HepG2 (cell line): ENCODE results near the gene COQ5. TPM values are rescaled to one million over a fixed set of nuclear protein-coding genes. Genes with fewer than 3 reads are reported as not detected.

Source experiments
- ATAD3A ChIP-seq: sonication (generic); formaldehyde crosslinking; IDR thresholded peaks from 2 replicates; pipeline ENCODE4 v1.4.0; 2020; ENCODE audit warnings: missing genetic modification reagents
- FUBP1 ChIP-seq: sonication (generic); formaldehyde crosslinking; IDR thresholded peaks from 2 replicates; pipeline ENCODE4 v1.5.1; 2020; ENCODE audit warnings: missing genetic modification reagents, mild to moderate bottlenecking, borderline replicate concordance
- GMEB2 ChIP-seq: IDR thresholded peaks from 2 replicates; pipeline ENCODE4 v1.6.1; 2016; ENCODE audit warnings: missing biosample characterization, missing genetic modification reagents, low read depth
- KDM4B ChIP-seq: sonication (generic); formaldehyde crosslinking; IDR thresholded peaks from 2 replicates; pipeline ENCODE4 v1.4.0; 2020; ENCODE audit warnings: missing genetic modification reagents
- KDM5B ChIP-seq: sonication (generic); formaldehyde crosslinking; IDR thresholded peaks from 2 replicates; pipeline ENCODE4 v1.4.0; 2020; ENCODE audit warnings: missing genetic modification reagents, mild to moderate bottlenecking, borderline replicate concordance
- KMT2A ChIP-seq: sonication (generic); formaldehyde crosslinking; IDR thresholded peaks from 2 replicates; pipeline ENCODE4 v1.4.0; 2020; ENCODE audit warnings: missing genetic modification reagents
- LCORL ChIP-seq, 2 experiments: fragments of 450-650 bp in 1 of 2; sonication (generic) in 1 of 2; formaldehyde crosslinking in 1 of 2; IDR thresholded peaks; 2 replicates each; pipeline versions ENCODE4 v1.5.0 to v1.6.1; 2017 to 2020; ENCODE audit warnings: antibody characterized with exemption in 1 of 2, missing genetic modification reagents in 1 of 2
- SIN3B ChIP-seq: fragments of 150-350 bp; IDR thresholded peaks from 2 replicates; pipeline ENCODE4 v1.6.1; 2014; ENCODE audit warnings: low read length
- TARDBP ChIP-seq: sonication (generic); formaldehyde crosslinking; IDR thresholded peaks from 2 replicates; pipeline ENCODE4 v1.8.0; 2022; ENCODE audit warnings: mild to moderate bottlenecking, missing genetic modification reagents
- TOPORS ChIP-seq: sonication (generic); formaldehyde crosslinking; IDR thresholded peaks from 2 replicates; pipeline ENCODE4 v1.8.0; 2023; ENCODE audit warnings: mild to moderate bottlenecking, missing genetic modification reagents
- U2AF2 ChIP-seq: fragments of 200-400 bp; formaldehyde crosslinking; IDR thresholded peaks from 2 replicates; pipeline ENCODE4 v1.6.1; 2017; ENCODE audit warnings: low read depth, mild to moderate bottlenecking, low read length
- ZFAT ChIP-seq: sonication (generic); formaldehyde crosslinking; conservative IDR thresholded peaks from 2 replicates; pipeline ENCODE4 v1.8.1; 2023; ENCODE audit warnings: missing genetic modification reagents, inconsistent platforms
- ZNF232 ChIP-seq: sonication (generic); formaldehyde crosslinking; IDR thresholded peaks from 2 replicates; pipeline ENCODE4 v1.4.0; 2020; ENCODE audit warnings: missing genetic modification reagents, borderline replicate concordance
- ZNF546 ChIP-seq: sonication (generic); formaldehyde crosslinking; conservative IDR thresholded peaks from 2 replicates; pipeline ENCODE4 v1.8.1; 2023; ENCODE audit warnings: mild to moderate bottlenecking, missing genetic modification reagents
- ZNF747 ChIP-seq: sonication (generic); formaldehyde crosslinking; IDR thresholded peaks from 2 replicates; pipeline ENCODE4 v1.8.1; 2023; ENCODE audit warnings: missing genetic modification reagents, mild to moderate bottlenecking, borderline replicate concordance
- polyA plus RNA-seq, 8 experiments: library from polyadenylated mRNA; depleted of rRNA in 3 of 8; stranded (reverse) in 7 of 8; unstranded in 1 of 8; fragments of >200 nt; fragmentation: Illumina TruSeq in 4 of 8; extraction: Trizol in 4 of 8; gene quantifications; 2 replicates each; pipeline versions ENCODE4 v1.2.1 to v1.2.3, GENCODE V29; 2011 to 2016; ENCODE audit warnings: low read depth in 4 of 8, missing spikeins in 1 of 8, mixed read lengths in 1 of 8; ENCODE audit not compliant: insufficient read depth in 1 of 8
- total RNA-seq, 5 experiments: library from RNA; depleted of rRNA; stranded (reverse); fragments of >200 nt; fragmentation: Illumina TruSeq; extraction: Trizol; gene quantifications; 2 replicates each; pipeline ENCODE4 v1.2.3, GENCODE V29; 2016; ENCODE audit warnings: low read depth in 1 of 5
- TF ChIP-seq, protein P1 (sequence below): sonication (generic); formaldehyde crosslinking; IDR thresholded peaks from 2 replicates; pipeline ENCODE4 v1.5.0; 2020; ENCODE audit warnings: missing genetic modification reagents

The COQ5 gene
- total and polyA plus RNA-seq, 2 of the 13 experiments (the other 11 are each of a cell fraction or from before 2014, with no cell fraction given): 36.4 to 41.5 TPM

GRCh38 chr12:120534703-120535655 is 6.0 kb upstream of the COQ5 start (continued):
- TF ChIP-seq, protein P1, sequence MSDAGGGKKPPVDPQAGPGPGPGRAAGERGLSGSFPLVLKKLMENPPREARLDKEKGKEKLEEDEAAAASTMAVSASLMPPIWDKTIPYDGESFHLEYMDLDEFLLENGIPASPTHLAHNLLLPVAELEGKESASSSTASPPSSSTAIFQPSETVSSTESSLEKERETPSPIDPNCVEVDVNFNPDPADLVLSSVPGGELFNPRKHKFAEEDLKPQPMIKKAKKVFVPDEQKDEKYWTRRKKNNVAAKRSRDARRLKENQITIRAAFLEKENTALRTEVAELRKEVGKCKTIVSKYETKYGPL (CRISPR knock-in tag): 0 out of 2 replicates have a peak, but pooled peaks have one; percentile 5
- no peak for TF ChIP-seq ZNF747
- no peak for TF ChIP-seq ZNF546 (CRISPR knock-in tag)
- TF ChIP-seq SIN3B: no peak
- peak; percentile 80; the same call in 1 of the 2 replicates for TF ChIP-seq KMT2A
- no peak for TF ChIP-seq U2AF2
- no peak for TF ChIP-seq TOPORS (CRISPR knock-in tag)
- no peak for TF ChIP-seq ZFAT (CRISPR knock-in tag)
- no peak for TF ChIP-seq KDM4B
- peak; percentile 84 for TF ChIP-seq KDM5B (CRISPR knock-in tag)
- no peak for TF ChIP-seq TARDBP (CRISPR knock-in tag)
- TF ChIP-seq ATAD3A (CRISPR knock-in tag): no peak
- TF ChIP-seq FUBP1 (CRISPR knock-in tag): no peak
- no peak for TF ChIP-seq ZNF232 (CRISPR knock-in tag)
- no peak for TF ChIP-seq GMEB2 (CRISPR knock-in tag)
- TF ChIP-seq LCORL (IDR thresholded peaks at IDR 0.05): no peak
- no peak for TF ChIP-seq LCORL (CRISPR knock-in tag; IDR thresholded peaks at IDR 0.05)
